NCI-H460 (cell line): Measurements from ENCODE around the gene ATXN1. TPM values are rescaled to one million over a fixed set of nuclear protein-coding genes. Genes with fewer than 3 reads are reported as not detected.
A peak's percentile ranks its signal among the peaks of the same experiment; 100 is the strongest.

Experiments
- DNase-seq: peaks from one replicate; pipeline ENCODE4 v3.0.0-alpha.2; 2016; ENCODE audit warnings: low read depth; ENCODE audit errors: extremely low read depth
- total RNA-seq: library from RNA; depleted of rRNA; stranded (reverse); fragments of >200 nt; shearing (Covaris generic); gene quantifications from 2 replicates; pipeline ENCODE4 v1.2.3, GENCODE V29; 2014

Gene ATXN1
- total RNA-seq, 1 experiment from 2014 or later, result 20.4 TPM

- DNase-seq, result no peak
These were observed 3.1 kb upstream of the ATXN1 start for GRCh38 chr6:16764188-16764950.

DNA sequence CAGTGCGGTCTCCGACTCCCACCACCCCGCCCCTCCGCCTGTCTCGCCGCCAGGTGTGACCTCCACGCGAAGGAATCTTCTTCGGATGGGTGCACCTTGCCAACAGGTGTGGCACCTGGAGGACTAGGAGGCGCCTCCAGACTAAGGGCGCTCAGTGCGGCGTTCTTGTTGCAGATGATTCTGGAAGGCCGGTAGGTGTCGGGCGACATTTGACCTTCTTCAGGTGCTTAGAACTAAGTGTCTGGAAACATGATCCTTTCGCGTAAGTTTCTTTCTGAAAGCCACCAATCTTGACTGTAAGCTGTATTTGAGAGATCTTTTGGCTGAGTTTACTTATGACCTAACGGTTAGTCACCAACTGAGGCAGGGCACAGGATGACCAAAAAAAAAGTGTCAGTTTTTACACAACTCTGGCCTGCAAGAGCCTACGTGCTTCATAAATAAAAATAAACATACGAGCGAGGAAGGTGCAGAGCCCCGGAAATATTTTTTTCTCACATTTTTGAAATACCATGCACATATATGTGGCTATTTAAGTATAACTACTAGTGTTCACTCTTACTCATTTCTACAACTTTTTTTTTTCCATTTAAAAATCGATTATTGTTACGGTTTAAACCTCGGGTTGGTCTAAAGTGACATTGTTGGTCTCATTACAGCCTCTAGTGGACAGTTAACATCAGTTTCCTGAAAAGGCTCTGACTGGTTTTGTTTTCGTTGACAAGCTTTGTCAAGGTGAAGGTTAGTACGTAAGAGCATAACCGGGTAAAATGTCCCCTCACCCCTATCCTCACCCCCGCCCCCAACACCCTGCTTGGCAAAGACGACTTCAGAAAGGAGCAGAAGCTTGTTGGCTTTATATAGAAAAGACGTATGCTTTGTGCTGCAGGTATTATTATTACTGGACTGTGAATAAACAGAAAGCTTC is 1.6 kb upstream of the ATXN1 start:
- peak; percentile 77 for DNase-seq

DNA sequence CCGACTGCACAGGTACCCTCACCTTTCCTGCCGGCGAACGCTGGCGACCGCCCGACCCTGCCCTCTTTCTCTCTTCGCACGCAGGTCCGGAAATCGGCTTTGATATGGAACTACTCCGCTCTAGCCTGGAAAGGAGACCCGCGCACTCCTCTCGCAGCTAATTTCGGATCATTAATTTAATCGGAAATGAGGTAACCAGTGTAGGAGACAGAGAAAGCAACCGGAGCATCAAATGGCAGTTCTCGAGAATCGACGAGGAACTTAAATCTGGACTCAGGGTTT is 949 bp upstream of the ATXN1 start:
- no peak for DNase-seq

GRCh38 chr6:16761471-16762267 is 409 bp upstream of the ATXN1 start:
- DNase-seq, result peak; percentile 82

GRCh38 chr6:16759646-16760515 is 1.4 kb downstream of the ATXN1 start:
- no peak for DNase-seq

DNA sequence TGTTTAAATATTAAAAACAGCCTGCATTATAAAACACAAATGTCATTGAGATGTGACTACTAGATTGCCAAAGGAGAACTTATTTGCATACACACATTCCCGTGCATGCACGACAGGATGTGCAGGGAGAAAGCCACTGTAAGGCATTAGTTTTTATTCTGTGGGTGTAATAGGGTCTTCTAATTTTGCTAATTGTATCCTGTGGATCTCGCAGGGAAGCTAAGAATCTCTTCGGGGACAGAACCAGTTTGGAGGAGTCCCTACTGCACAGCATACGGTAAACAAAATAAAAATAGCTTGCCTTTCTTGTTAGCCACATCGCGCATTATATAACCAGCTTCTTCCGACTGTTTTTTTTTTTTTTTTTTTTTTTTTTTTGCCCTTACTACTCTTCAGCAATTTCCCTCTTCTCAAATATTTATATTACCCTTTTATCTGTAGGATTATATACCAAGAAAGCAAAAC is 2.0 kb downstream of the ATXN1 start:
- DNase-seq, result no peak

DNA sequence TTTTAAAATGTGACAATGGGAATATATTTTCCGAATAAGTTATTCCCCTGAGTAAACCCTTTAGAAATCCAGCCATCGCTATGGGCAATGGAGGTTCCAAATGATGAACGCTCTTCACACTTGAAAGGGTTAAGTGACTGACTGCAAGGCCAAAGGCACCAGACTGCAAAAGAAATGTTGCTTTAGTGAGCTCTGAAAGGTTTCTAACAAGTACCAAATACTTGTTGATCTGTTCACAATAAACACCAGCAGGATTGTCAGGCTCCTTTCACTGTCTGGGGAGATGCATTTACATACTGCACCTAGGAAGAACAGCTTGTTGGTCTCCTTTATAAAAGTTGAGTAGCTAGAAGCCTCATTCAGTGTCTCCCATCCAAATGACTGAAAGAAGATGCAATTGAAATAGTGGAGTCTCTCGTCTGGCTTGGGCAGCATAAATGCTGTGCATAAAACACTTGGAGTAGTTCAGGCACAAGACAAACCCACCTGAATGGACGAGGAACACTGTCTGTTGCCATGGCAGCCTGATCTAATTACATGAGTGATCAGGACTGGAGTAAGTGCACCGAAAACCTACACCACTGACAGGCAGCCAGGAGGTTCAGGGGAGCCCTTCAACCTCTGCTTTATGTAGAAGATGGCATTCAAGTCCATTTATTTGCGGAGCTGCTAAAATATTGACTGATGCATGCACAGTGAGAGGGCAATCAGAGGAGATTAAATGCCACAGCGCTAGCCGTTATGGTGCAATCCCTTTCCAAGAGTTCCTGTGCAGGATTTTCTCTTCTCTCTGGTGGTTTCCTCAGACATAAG is 2.9 kb downstream of the ATXN1 start:
- DNase-seq, result no peak

GRCh38 chr6:16757332-16757731 is 3.9 kb downstream of the ATXN1 start:
- no peak for DNase-seq

GRCh38 chr6:16756660-16757255 is 4.5 kb downstream of the ATXN1 start:
- DNase-seq, result no peak

- no peak for DNase-seq
These were observed 5.7 kb downstream of the ATXN1 start for GRCh38 chr6:16755544-16755943.

- no peak for DNase-seq
These were observed 6.4 kb downstream of the ATXN1 start for GRCh38 chr6:16754876-16755275.

DNA sequence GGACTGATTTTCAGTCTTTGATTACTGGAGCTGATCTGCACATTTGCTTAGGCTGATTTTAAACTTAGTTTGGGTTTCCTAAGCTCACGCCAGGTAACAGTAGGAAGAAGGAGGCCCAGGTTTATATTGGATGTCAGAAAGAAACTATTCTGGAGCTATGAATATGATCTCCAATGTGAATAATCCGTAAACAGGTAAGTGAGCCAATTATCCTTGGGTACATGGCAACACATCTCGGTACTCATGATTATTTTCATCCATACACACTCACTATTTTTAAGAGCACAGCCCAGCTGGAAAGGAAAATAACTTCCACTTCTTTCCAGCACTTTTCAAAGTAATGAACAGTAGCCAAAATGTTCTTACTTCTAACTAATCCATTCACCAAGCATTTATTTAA is 7.0 kb downstream of the ATXN1 start:
- DNase-seq, result no peak

GRCh38 chr6:16753341-16753740 is 7.9 kb downstream of the ATXN1 start:
- no peak for DNase-seq

- no peak for DNase-seq
These were observed 8.9 kb downstream of the ATXN1 start for GRCh38 chr6:16752206-16752866.

DNA sequence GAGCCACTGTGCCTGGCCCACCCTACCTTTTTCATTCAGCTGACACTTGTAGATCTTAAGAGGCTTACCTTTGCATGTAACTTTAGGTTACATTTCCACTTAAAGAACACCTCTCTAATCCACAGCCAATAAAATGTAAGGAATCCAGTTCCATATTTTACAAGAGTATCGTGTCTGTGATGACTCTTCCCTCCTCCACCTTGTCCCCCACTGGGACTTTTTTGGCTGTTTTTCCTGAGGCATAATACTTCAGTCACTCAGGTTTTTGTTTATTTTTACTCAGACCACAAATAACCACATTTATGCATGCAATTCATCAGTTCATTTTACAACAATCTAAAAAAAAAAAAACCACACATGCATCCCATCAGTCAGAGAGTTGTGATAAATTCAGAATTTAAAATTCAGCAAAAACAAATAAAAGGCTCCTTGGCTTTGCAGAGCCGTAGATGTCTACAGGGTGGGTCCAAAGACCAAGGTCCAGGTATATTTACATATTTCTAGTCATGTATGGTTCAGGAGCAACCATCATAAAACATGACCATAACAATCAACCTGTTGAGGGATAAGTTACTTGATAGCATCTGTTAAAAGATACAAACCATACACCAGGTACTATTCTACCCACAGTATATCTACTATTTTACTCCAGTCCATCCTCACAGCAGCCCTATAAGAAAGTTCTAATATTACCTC is 9.9 kb downstream of the ATXN1 start:
- DNase-seq, result no peak

- no peak for DNase-seq
These were observed 10.7 kb downstream of the ATXN1 start for GRCh38 chr6:16750566-16750965.
